ENCODE measurements around the gene ZSWIM1.

DNA sequence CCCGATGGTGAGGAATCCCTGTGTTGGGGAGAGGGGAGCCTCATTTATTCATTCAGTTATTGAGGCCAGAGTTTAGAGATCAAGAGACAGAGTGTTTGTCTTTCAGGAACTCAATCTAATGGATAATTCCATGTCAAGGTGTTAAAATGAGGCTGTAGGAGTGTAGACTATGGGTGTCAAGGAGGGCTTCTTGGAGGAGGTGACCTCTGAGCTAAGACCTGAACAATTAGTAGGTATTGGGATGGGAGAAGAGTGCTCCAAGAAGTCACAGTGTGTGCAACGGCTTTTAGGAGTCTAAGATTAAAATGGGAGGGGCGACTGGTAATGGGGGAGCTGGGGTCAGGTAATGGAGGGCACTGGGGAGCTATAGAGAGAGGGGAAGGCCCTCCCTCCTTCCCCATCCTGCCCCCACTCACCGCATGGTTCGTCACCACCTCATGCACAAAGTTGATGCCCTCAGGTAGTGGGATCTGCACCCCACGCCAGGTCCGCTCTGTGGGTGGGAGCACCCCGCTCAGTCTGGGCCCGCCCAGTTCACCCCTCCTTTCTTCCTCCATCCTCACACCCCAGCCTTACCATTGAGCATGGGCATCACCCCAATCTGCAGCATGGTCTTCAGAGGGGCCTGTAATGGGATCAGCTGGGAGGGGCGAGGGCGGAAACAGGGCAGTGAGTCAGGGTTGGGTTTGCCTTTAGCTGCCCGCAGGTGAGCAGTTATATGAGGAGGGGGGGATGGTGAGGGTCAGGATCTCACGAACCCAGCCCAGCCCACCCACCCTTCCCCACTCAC, 18.2 kb downstream of the ZSWIM1 start:
- no peak for TF ChIP-seq BHLHE40 (IDR thresholded peaks at IDR 0.05; ENCODE audit: borderline replicate concordance)
- TF ChIP-seq FOXK2 (IDR thresholded peaks at IDR 0.05): no peak
- no peak for TF ChIP-seq NFRKB (IDR thresholded peaks at IDR 0.05)
- TF ChIP-seq L3MBTL2 (conservative IDR thresholded peaks at IDR 0.05): no peak
- no peak for TF ChIP-seq FOXM1 (IDR thresholded peaks at IDR 0.05; ENCODE audit: borderline replicate concordance)
